H1 (cell line): ENCODE results near the gene EIF2S3B.

Experiments used
- ASH2L ChIP-seq: fragments of 200-600, 300-600 bp; sonication (generic); IDR thresholded peaks from one replicate; pipeline ENCODE4 v1.7.1; 2017; ENCODE audit warnings: low read length
- BCL11A ChIP-seq, 2 experiments: IDR thresholded peaks; one replicate each; pipeline ENCODE4 v1.6.1; 2011; ENCODE audit warnings: low read depth in 2 of 2, low read length in 2 of 2, mild to moderate bottlenecking in 2 of 2
- CHD1 ChIP-seq: IDR thresholded peaks from 2 replicates; pipeline ENCODE4 v1.6.1; 2012; ENCODE audit warnings: low read depth, low read length, improper control_type of control experiment
- CTCF ChIP-seq, 3 experiments: IDR thresholded peaks; 1 replicate in 2 of 3; 2 replicates in 1 of 3; pipeline versions ENCODE4 v1.5.1 to v1.6.1; 2011; ENCODE audit warnings: low read length in 3 of 3, mild to moderate bottlenecking in 3 of 3, inconsistent platforms in 2 of 3, low read depth in 1 of 3, moderate library complexity in 1 of 3; ENCODE audit not compliant: insufficient read depth in 1 of 3; ENCODE audit errors: control extremely low read depth in 1 of 3
- EGR1 ChIP-seq: IDR thresholded peaks from 2 replicates; pipeline ENCODE4 v1.6.1; 2011; ENCODE audit warnings: low read depth, low read length, borderline replicate concordance
- EP300 ChIP-seq, 2 experiments: IDR thresholded peaks; 1 replicate in 1 of 2; 2 replicates in 1 of 2; pipeline ENCODE4 v1.6.1; 2011 to 2012; ENCODE audit warnings: low read depth in 2 of 2, low read length in 2 of 2, mild to moderate bottlenecking in 2 of 2, borderline replicate concordance in 1 of 2, inconsistent platforms in 1 of 2, moderate library complexity in 1 of 2
- EZH2 ChIP-seq: fragments of 200-600 bp; sonication (generic); IDR thresholded peaks from 2 replicates; pipeline ENCODE4 v1.7.1; 2012; ENCODE audit warnings: low read depth, mild to moderate bottlenecking, moderate library complexity, low read length, inconsistent platforms; ENCODE audit not compliant: severe bottlenecking
- RBBP5 ChIP-seq: IDR thresholded peaks from 2 replicates; pipeline ENCODE4 v1.7.1; 2012; ENCODE audit warnings: low read depth, mild to moderate bottlenecking, inconsistent platforms, low read length, moderate library complexity, borderline replicate concordance
- RXRA ChIP-seq: IDR thresholded peaks from 2 replicates; pipeline ENCODE4 v1.6.1; 2011; ENCODE audit warnings: low read depth, mild to moderate bottlenecking, low read length, moderate library complexity; ENCODE audit not compliant: insufficient read depth
- TAF1 ChIP-seq: IDR thresholded peaks from 2 replicates; pipeline ENCODE4 v1.6.1; 2011; ENCODE audit warnings: mild to moderate bottlenecking, low read depth, low read length
- YY1 ChIP-seq: IDR thresholded peaks from 2 replicates; pipeline ENCODE4 v1.6.1; 2011; ENCODE audit warnings: low read depth, mild to moderate bottlenecking, low read length

GRCh38 chr12:10503460-10503859 is 2.2 kb upstream of the EIF2S3B start:
- no peak for TF ChIP-seq BCL11A (IDR thresholded peaks at IDR 0.05; ENCODE audit: low read depth in 2 of 2, low read length in 2 of 2)
- TF ChIP-seq RBBP5: no peak
- TF ChIP-seq YY1: no peak
- no peak for TF ChIP-seq ASH2L
- no peak for TF ChIP-seq EP300 (IDR thresholded peaks at IDR 0.05; ENCODE audit: borderline replicate concordance in 1 of 2, low read depth in 2 of 2, low read length in 2 of 2)
- no peak for TF ChIP-seq EZH2
- no peak for TF ChIP-seq TAF1
- no peak for TF ChIP-seq EGR1
- no peak for TF ChIP-seq CTCF (IDR thresholded peaks at IDR 0.05; ENCODE audit: control extremely low read depth in 1 of 3, insufficient read depth in 1 of 3, low read depth in 1 of 3, low read length in 3 of 3)
- TF ChIP-seq RXRA: no peak
- TF ChIP-seq CHD1: no peak
